ENCODE measurements around the gene ADAMTS2. TPM values are rescaled to one million over a fixed set of nuclear protein-coding genes. Genes with fewer than 3 reads are reported as not detected.

ADAMTS2 gene
- total and polyA plus RNA-seq, 2 of the 8 experiments (the other 6 are each of a cell fraction or from before 2014, with no cell fraction given): 6.6 to 7.3 TPM

GRCh38 chr5:179176571-179177230, 168.6 kb downstream of the ADAMTS2 start (continued):
- TF ChIP-seq CHD7 (IDR thresholded peaks at IDR 0.05; ENCODE audit: insufficient replicate concordance, low read length) (no peak), TEAD4 (IDR thresholded peaks at IDR 0.05; ENCODE audit: low read depth, low read length) (no peak), CHD1 (IDR thresholded peaks at IDR 0.05; ENCODE audit: low read depth, low read length) (no peak), HDAC2 (IDR thresholded peaks at IDR 0.05; ENCODE audit: borderline replicate concordance in 1 of 2, low read depth in 2 of 2, low read length in 2 of 2) (no peak), CHD2 (IDR thresholded peaks at IDR 0.05; ENCODE audit: low read length) (no peak), RNF2 (IDR thresholded peaks at IDR 0.05; ENCODE audit: borderline replicate concordance, low read depth, low read length, missing control alignments, poor library complexity, severe bottlenecking) (no peak)
- TF ChIP-seq, protein P1, sequence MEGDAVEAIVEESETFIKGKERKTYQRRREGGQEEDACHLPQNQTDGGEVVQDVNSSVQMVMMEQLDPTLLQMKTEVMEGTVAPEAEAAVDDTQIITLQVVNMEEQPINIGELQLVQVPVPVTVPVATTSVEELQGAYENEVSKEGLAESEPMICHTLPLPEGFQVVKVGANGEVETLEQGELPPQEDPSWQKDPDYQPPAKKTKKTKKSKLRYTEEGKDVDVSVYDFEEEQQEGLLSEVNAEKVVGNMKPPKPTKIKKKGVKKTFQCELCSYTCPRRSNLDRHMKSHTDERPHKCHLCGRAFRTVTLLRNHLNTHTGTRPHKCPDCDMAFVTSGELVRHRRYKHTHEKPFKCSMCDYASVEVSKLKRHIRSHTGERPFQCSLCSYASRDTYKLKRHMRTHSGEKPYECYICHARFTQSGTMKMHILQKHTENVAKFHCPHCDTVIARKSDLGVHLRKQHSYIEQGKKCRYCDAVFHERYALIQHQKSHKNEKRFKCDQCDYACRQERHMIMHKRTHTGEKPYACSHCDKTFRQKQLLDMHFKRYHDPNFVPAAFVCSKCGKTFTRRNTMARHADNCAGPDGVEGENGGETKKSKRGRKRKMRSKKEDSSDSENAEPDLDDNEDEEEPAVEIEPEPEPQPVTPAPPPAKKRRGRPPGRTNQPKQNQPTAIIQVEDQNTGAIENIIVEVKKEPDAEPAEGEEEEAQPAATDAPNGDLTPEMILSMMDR (IDR thresholded peaks at IDR 0.05; ENCODE audit: control extremely low read depth in 1 of 3, insufficient read depth in 1 of 3, low read depth in 1 of 3, low read length in 3 of 3): no peak
